Muscle layer of duodenum (tissue), 2 donors: ENCODE measurements around the gene CD59.
"Not testable (repeated sequence)": the region's sequence is repeated elsewhere in the genome, so short reads cannot be mapped to it uniquely, and the experiment has no call there.

Experiments used
- H3K27ac ChIP-seq: one replicate; pipeline ENCODE4 v1.7.0; 2013; ENCODE audit warnings: mild to moderate bottlenecking, low read length
- H3K27me3 ChIP-seq: one replicate; pipeline ENCODE4 v1.7.0; 2013; ENCODE audit warnings: low read depth, mild to moderate bottlenecking, control low read depth, low read length
- H3K36me3 ChIP-seq, 2 donors: one replicate each; pipeline ENCODE4 v1.7.0; 2013; ENCODE audit warnings: low read length in 2 of 2, control low read depth in 1 of 2, mild to moderate bottlenecking in 1 of 2; ENCODE audit not compliant: insufficient read depth in 2 of 2, control insufficient read depth in 1 of 2
- H3K4me1 ChIP-seq, 2 donors: one replicate each; pipeline ENCODE4 v1.7.0; 2013; ENCODE audit warnings: low read length in 2 of 2, mild to moderate bottlenecking in 2 of 2, control low read depth in 1 of 2, moderate library complexity in 1 of 2; ENCODE audit not compliant: insufficient read depth in 2 of 2, control insufficient read depth in 1 of 2
- H3K4me3 ChIP-seq, 2 donors: one replicate each; pipeline ENCODE4 v1.7.0; 2013; ENCODE audit warnings: low read length in 2 of 2, low read depth in 1 of 2, mild to moderate bottlenecking in 1 of 2
- H3K9me3 ChIP-seq, 2 donors: one replicate each; pipeline ENCODE4 v1.7.0; 2013; ENCODE audit warnings: low read length in 2 of 2, control low read depth in 1 of 2, mild to moderate bottlenecking in 1 of 2; ENCODE audit not compliant: control insufficient read depth in 1 of 2
- donor health status: healthy.

Gene CD59

GRCh38 chr11:33664166-33664565 lies 72.1 kb downstream of the CD59 start:
- Histone ChIP-seq H3K27me3 (no peaks in the 10 kb centered on the region), H3K27ac (no peak overlapping the region), H3K4me1 (no peaks in the 10 kb centered on the region), H3K4me3 (no peak overlapping the region), H3K9me3 (no peaks in the 10 kb centered on the region), H3K36me3 (no peaks in the 10 kb centered on the region)

- Histone ChIP-seq H3K27ac (no peak overlapping the region), H3K27me3 (no peaks in the 10 kb centered on the region), H3K4me3 (no peak overlapping the region), H3K4me1 (no peaks in the 10 kb centered on the region), H3K36me3 (no peaks in the 10 kb centered on the region), H3K9me3 (no peaks in the 10 kb centered on the region)
Observed at GRCh38 chr11:33663121-33663520, 73.1 kb downstream of the CD59 start.

- not testable (repeated sequence) for H3K4me1 ChIP-seq, H3K9me3 ChIP-seq, H3K4me3 ChIP-seq, H3K36me3 ChIP-seq, H3K27me3 ChIP-seq, H3K27ac ChIP-seq
Observed at GRCh38 chr11:33661526-33661925, 74.7 kb downstream of the CD59 start.

- no peaks in the 10 kb centered on the region for H3K9me3 ChIP-seq
- no peak overlapping the region for H3K27ac ChIP-seq
- H3K4me1 ChIP-seq: no peaks in the 10 kb centered on the region
- no peaks in the 10 kb centered on the region for H3K27me3 ChIP-seq
- H3K36me3 ChIP-seq: no peaks in the 10 kb centered on the region
- no peak overlapping the region for H3K4me3 ChIP-seq
Observed at GRCh38 chr11:33660962-33661361, 75.3 kb downstream of the CD59 start.

- H3K4me1 ChIP-seq: no peaks in the 10 kb centered on the region
- H3K9me3 ChIP-seq: no peaks in the 10 kb centered on the region
- H3K4me3 ChIP-seq: no peak overlapping the region
- H3K36me3 ChIP-seq: no peaks in the 10 kb centered on the region
- no peaks in the 10 kb centered on the region for H3K27me3 ChIP-seq
- no peak overlapping the region for H3K27ac ChIP-seq
Observed at GRCh38 chr11:33659370-33660139, 76.7 kb downstream of the CD59 start.

- Histone ChIP-seq H3K27me3 (no peaks in the 10 kb centered on the region), H3K27ac (no peak overlapping the region), H3K9me3 (no peaks in the 10 kb centered on the region), H3K4me1 (no peaks in the 10 kb centered on the region), H3K4me3 (no peak overlapping the region), H3K36me3 (no peaks in the 10 kb centered on the region)
Observed at GRCh38 chr11:33658195-33658900, 77.9 kb downstream of the CD59 start.

GRCh38 chr11:33657757-33658156 lies 78.5 kb downstream of the CD59 start:
- Histone ChIP-seq H3K4me3 (no peak overlapping the region), H3K4me1 (no peaks in the 10 kb centered on the region), H3K36me3 (no peaks in the 10 kb centered on the region), H3K27me3 (no peaks in the 10 kb centered on the region), H3K27ac (no peak overlapping the region), H3K9me3 (no peaks in the 10 kb centered on the region)

GRCh38 chr11:33656768-33657167 lies 79.5 kb downstream of the CD59 start:
- no peaks in the 10 kb centered on the region for H3K9me3 ChIP-seq
- H3K27ac ChIP-seq: no peak overlapping the region
- no peaks in the 10 kb centered on the region for H3K36me3 ChIP-seq
- no peaks in the 10 kb centered on the region for H3K27me3 ChIP-seq
- H3K4me3 ChIP-seq: no peak overlapping the region
- H3K4me1 ChIP-seq: no peaks in the 10 kb centered on the region

GRCh38 chr11:33655842-33656600 lies 80.2 kb downstream of the CD59 start:
- H3K4me3 ChIP-seq: no peak overlapping the region
- H3K36me3 ChIP-seq: no peaks in the 10 kb centered on the region
- no peaks in the 10 kb centered on the region for H3K9me3 ChIP-seq
- H3K27ac ChIP-seq: no peak overlapping the region
- H3K27me3 ChIP-seq: no peaks in the 10 kb centered on the region
- no peaks in the 10 kb centered on the region for H3K4me1 ChIP-seq

- Histone ChIP-seq H3K27me3 (no peaks in the 10 kb centered on the region), H3K4me1 (no peaks in the 10 kb centered on the region), H3K9me3 (no peaks in the 10 kb centered on the region), H3K4me3 (no peak overlapping the region), H3K27ac (no peak overlapping the region), H3K36me3 (no peaks in the 10 kb centered on the region)
Observed at GRCh38 chr11:33654594-33654993, 81.6 kb downstream of the CD59 start.
